Activated gamma-delta T cell (primary cell): Measurements from ENCODE around the gene MRPL36.
"Not testable (repeated sequence)": the region's sequence is repeated elsewhere in the genome, so short reads cannot be mapped to it uniquely, and the experiment has no call there.

Experiments
- DNase-seq: peaks from one replicate; lab custom pipeline; 2025; lab: John Stamatoyannopoulos, UW

MRPL36 gene

GRCh38 chr5:1832511-1833250 lies 33.0 kb upstream of the MRPL36 start:
- no peak for DNase-seq

GRCh38 chr5:1831677-1832313 lies 32.2 kb upstream of the MRPL36 start:
- no peak for DNase-seq

- DNase-seq, result no peak
Observed at GRCh38 chr5:1831257-1831656, 31.6 kb upstream of the MRPL36 start.

GRCh38 chr5:1830571-1831228 lies 31.1 kb upstream of the MRPL36 start:
- DNase-seq, result no peak

DNA sequence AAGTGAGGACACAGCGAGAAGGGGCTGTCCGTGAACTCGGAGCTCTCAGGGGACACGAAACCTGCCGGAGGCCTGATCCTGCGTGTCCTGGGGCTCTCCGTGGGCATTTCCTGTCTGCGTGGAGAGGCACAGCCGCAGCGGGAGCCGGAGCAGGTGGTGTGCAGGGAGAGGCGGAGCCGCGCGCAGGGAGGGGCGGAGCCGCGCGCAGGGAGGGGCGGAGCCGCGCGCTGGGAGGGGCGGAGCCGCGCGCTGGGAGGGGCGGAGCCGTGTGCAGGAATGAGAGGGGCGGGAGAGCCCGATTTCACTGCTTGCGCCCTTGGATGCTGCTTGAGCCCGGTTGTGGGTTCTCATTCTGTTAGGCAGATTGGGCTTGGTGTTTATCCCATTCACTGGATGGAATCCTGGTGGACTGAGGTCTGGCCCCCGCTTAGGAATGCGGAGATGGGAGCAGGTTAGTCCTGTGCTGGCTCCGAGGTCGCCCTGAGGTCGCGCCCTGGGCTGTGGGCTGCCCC lies 28.3 kb upstream of the MRPL36 start:
- DNase-seq, result peak; percentile 13

DNA sequence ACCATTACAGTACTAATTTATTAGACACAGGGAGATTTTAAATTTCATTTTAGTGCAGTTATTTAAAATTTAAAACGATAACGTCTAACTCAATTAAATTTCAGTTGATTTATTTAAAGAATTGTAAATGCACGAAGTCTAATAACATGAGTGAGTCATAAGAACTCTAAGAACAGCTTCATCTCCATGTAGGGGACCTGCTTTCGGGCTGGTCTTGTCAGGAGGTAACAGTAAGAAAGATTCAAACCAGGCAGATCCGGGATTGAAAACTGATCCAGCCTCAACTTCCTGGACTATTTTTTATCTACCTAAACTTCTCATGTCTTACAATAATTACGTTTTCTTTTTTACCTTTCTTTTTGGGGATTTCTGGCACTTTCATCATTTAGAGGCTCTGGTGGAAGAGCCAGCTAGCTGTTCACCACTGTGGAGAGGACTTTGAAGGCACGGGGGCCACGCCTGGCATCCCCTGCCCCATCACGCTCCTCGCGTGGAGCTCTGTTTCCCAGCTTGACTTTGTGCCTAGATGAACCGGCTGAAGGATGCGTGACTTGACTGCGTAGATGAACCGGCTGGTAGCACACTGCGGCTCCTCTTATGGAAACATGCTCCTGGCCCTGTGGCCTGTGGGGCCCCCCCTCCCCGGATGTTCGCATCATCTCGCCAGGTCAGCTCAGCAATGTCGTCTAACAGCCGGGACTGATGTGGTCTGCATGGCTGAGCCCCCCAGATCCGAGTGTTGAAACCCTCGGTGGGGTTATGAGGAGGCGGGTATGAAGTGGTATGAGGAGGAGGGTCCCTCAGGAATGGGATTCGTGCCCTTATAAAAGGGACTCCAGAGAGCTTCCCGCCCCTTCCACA lies 27.6 kb upstream of the MRPL36 start:
- DNase-seq, result no peak

DNA sequence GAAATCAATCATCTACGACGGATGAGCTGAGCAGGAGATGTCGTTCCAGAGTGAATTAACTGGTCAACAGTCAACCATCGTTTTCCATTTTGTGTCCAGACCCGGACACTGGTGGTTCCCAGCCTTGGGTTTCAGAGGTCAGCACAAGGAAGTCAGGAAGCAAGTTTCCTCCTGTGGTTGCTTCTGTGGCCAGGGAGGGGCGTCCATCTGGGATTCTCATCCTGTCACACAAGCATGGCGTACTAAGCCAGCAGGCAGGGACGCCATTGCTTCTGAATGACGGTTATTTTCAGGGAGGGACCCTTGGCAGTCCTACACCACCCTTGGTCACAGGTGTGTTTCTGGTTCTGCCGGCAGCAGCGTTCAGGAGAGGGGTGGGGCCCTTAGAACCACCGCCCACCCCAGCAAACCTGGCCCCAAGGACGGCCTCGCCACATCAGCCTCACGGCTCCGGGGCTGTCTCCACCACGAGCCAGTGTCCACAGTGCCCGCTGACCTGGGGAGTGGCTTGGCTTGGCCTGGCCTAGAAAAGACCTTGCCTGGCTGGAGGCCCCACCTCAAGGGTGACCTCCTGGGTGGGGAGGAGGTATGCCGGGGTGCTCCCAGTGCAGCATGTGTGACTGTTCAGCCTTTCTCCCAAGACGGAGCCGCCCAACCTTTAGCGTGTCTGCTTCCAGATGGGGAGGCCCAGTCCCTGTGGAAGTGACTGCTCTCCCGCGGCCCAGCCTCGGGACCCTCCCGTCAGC lies 26.8 kb upstream of the MRPL36 start:
- DNase-seq, result no peak

- DNase-seq, result no peak
Observed at GRCh38 chr5:1824903-1825841, 25.5 kb upstream of the MRPL36 start.

DNA sequence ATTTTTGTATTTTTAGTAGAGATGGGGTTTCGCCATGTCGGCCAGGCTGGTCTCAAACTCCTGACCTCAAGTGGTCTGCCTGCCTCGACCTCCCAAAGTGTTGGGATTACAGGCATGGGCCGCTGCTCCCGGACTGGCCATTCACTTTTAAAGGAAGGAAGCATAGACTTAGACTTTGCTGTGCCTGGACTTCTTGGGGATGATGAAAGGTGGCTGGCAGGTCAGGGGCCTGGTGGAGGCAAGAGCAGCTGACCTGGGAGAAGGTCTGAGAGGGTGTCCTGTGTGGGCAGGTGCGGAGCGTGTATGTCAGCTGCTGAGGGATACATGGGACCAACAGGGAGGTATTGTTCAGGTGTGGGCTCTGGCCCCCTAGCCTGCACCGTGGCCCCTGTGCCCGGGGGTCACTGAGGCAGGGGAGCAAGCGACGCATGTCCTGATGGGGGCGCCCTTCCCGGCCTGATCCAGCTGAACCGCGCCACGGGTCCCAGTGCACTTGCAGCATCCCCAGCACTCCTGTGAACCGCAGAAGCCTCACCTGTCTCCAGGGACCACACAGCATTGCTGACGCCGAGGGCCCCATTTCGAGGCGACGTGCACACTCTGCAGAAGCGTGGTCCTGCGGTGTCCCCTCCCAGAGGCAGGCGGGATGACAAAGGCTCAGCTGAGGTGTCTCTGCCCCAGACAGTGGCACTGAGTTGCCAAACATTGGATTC lies 24.6 kb upstream of the MRPL36 start:
- DNase-seq, result no peak

DNA sequence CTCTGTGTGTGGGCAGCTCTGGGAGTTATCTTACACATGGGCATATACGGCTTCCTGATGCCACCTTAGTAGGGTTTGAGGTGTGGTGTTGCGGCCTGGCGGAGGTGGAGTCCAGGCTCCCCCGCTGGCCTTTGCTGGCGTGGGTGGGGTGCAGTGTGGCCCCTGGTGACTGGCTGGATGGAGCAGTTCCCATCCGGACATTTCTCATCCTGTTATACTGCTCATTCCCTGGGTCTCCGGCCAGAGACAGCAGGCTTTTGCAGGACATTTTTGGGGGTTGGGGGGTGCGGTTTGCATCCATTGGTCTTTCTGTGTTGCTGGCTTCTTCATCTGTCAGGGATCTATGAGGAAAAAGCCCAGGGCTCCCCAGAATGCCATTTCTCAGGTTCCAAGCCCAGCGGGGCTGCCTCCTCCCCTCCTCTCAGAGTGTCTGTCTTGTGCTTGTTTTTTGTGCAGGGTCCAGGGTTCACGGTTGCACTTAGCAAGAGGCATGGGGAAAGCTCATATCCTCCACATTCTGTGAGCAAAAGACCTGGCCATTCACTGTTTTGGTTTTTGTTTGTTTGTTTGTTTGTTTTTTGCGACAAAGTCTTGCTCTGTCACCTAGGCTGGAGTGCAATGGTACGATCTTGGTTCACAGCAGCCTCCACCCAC lies 23.9 kb upstream of the MRPL36 start:
- DNase-seq, result no peak

DNA sequence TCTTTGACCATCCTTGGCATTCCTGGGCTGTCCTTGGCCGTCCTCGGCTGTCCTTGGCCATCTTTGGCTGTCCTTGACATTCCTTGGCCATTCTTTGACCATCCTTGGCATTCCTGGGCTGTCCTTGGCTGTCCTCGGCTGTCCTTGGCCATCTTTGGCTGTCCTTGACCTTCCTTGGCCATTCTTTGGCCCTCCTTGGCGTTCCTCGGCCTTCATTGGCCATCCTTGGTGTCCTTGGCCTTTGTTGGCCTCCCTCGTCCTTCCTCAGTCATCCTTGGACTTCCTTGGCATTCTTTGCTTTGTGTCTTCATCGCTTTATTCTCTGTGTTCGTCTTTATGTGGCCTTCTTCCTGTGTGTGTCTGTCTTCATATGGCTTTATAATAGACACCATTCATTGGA lies 22.2 kb upstream of the MRPL36 start:
- no peak for DNase-seq

DNA sequence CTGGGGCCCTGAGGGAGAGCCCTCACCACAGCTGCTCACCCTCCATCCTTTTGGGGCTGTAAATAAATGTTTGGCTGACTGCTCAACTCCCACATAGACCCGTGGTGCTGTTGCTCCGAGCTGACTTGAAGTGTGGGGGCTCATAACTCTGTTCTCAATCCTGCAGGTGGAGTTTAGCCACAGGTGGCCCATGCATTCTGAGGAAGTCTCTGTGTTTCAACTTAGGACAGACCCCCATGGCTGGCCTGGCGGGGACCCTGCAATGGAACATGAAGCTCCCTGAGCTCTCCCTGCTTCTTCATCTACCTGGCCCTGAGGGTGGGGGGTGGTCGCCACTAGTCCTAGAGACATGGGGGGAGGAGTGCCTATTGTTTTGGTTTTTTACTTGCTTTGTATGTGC lies 21.3 kb upstream of the MRPL36 start:
- DNase-seq, result no peak

- no peak for DNase-seq
Observed at GRCh38 chr5:1820381-1820780, 20.7 kb upstream of the MRPL36 start.

GRCh38 chr5:1819458-1819857 lies 19.8 kb upstream of the MRPL36 start:
- DNase-seq, result no peak

GRCh38 chr5:1818784-1819183 lies 19.1 kb upstream of the MRPL36 start:
- DNase-seq, result no peak

GRCh38 chr5:1817261-1818043 lies 17.8 kb upstream of the MRPL36 start:
- DNase-seq, result no peak

- DNase-seq, result not testable (repeated sequence)
Observed at GRCh38 chr5:1816495-1817089, 17.0 kb upstream of the MRPL36 start.

GRCh38 chr5:1815881-1816292 lies 16.2 kb upstream of the MRPL36 start:
- no peak for DNase-seq
